H7 (cell line): Measurements from ENCODE around the gene RPTOR. TPM values are rescaled to one million over a fixed set of nuclear protein-coding genes. Genes with fewer than 3 reads are reported as not detected.
"Not testable (repeated sequence)": the region's sequence is repeated elsewhere in the genome, so short reads cannot be mapped to it uniquely, and the experiment has no call there.

ENCODE experiments used
- DNase-seq: peaks from one replicate; pipeline ENCODE4 v3.0.0; 2012
- H3K27me3 ChIP-seq: 2 replicates; pipeline ENCODE4 v1.6.0; 2011; ENCODE audit warnings: mild to moderate bottlenecking, low read length; ENCODE audit not compliant: control insufficient read depth, insufficient read depth
- H3K36me3 ChIP-seq: replicated peaks from 2 replicates; pipeline ENCODE4 v1.5.1; 2011; ENCODE audit warnings: low read length; ENCODE audit not compliant: control insufficient read depth, insufficient read depth
- H3K4me3 ChIP-seq: 2 replicates; pipeline ENCODE4 v1.5.1; 2011; ENCODE audit warnings: low read depth, mild to moderate bottlenecking, control low read depth, low read length, moderate library complexity; ENCODE audit not compliant: insufficient read depth
- total RNA-seq: library from RNA; depleted of rRNA; stranded (reverse); fragments of >200 nt; shearing (Covaris generic); gene quantifications from 2 replicates; pipeline ENCODE4 v1.2.3, GENCODE V29; 2014

RPTOR gene
- total RNA-seq, 1 experiment from 2014 or later, result 20.9 TPM

DNA sequence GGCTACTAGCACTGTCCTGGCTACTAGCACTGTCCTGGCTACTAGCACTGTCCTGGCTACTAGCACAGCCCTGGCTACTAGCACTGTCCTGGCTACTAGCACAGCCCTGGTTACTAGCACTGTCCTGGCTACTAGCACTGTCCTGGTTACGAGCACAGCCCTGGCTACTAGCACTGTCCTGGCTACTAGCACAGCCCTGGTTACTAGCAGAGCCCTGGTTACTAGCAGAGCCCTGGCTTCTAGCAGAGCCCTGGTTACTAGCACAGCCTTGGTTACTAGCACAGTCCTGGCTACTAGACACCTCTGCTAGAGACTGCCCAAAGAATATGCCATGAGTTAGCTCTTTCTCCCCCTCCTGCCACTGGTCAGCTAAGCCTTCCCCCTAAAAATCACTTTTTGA lies 200.1 kb downstream of the RPTOR start:
- DNase-seq, H3K27me3 ChIP-seq, H3K4me3 ChIP-seq, H3K36me3 ChIP-seq: not testable (repeated sequence)

GRCh38 chr17:80745183-80745582 lies 200.5 kb downstream of the RPTOR start:
- H3K4me3 ChIP-seq, result no peak overlapping the region
- H3K36me3 ChIP-seq, result no peaks in the 10 kb centered on the region
- H3K27me3 ChIP-seq, result no peaks in the 10 kb centered on the region
- no peak for DNase-seq

DNA sequence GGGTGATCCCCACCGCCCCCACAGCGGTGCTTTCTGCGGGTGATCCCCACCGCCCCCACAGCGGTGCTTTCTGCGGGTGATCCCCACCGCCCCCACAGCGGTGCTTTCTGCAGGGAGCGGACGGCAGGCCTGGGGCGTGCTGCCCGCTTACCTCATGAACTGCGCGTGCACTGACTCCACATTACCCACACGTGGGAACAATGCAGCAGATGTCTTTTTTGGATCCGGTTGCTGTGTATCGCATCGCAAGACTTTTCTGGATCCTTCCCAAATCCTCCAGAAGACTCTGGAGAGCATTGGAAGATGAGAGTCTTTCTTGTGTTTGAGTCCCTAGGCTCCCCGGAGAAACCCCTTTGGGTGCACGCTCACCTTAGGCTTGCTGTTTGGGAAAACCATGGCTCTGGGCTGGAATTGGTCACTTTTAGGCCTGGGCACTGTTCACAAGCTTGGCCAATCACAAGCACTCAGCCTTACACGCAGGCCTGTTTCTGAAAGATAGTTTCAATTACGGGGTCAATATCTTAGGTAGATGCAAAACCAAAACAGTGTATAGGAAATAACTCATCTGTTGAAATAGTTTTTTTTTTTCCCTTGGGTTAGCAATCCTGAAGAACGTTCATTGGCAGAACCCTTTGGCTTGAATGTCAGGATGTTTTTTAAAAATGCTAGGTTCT lies 201.8 kb downstream of the RPTOR start:
- no peak overlapping the region for H3K4me3 ChIP-seq
- no peaks in the 10 kb centered on the region for H3K27me3 ChIP-seq
- DNase-seq, result no peak
- no peaks in the 10 kb centered on the region for H3K36me3 ChIP-seq

DNA sequence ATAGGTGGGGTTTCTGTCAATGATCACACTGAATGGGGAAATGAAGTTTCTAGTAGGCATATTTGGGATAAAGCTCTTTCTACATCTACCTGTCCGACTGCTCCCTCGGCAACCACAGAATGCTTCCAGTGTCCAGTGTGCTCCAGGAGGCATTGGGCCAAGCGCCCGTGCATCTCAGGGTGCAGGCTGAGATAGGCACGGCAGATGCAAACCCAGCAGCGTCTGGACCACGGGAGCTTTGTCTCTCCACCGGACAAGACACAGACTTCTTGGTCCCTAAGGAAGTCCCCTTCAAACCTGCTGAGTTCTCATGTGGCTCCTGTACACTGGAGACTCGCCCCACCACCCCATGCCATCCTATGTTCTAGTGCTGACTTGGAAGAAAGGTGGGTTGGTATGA lies 202.8 kb downstream of the RPTOR start:
- Histone ChIP-seq H3K4me3 (no peak overlapping the region), H3K27me3 (no peaks in the 10 kb centered on the region), H3K36me3 (no peaks in the 10 kb centered on the region)
- no peak for DNase-seq

- Histone ChIP-seq H3K4me3 (no peak overlapping the region), H3K27me3 (no peaks in the 10 kb centered on the region), H3K36me3 (no peaks in the 10 kb centered on the region)
- DNase-seq, result no peak
Measured at GRCh38 chr17:80749611-80750010, 205.0 kb downstream of the RPTOR start.

DNA sequence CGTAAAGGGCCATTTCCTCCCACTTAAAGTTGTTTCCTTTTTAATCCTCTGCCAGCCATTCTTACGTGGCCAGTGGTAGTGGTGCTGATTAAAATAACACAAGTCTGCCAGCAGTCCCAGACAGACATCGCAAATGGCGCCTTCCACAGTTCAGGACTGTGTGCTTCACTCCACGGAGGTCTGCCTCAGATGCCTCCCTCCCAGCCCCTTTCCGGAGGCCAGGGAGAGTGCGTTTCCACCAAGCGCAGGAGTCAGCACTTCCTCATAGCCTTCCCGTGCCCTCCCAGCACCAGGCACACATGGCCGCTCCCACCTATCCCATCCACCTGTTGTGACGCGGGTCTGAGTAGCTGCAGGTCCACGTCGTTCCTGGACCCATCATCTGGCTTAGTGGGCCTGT lies 205.6 kb downstream of the RPTOR start:
- DNase-seq, result peak; percentile 59
- Histone ChIP-seq H3K27me3 (no peaks in the 10 kb centered on the region), H3K4me3 (no peak overlapping the region), H3K36me3 (no peaks in the 10 kb centered on the region)

- DNase-seq, result peak; percentile 62
- no peaks in the 10 kb centered on the region for H3K36me3 ChIP-seq
- H3K4me3 ChIP-seq, result no peak overlapping the region
- no peaks in the 10 kb centered on the region for H3K27me3 ChIP-seq
Measured at GRCh38 chr17:80751070-80751945, 206.7 kb downstream of the RPTOR start.

- no peaks in the 10 kb centered on the region for H3K36me3 ChIP-seq
- peak; percentile 78 for DNase-seq
- H3K27me3 ChIP-seq, result no peaks in the 10 kb centered on the region
- H3K4me3 ChIP-seq, result no peak overlapping the region
Measured at GRCh38 chr17:80751946-80752581, 207.4 kb downstream of the RPTOR start.

- Histone ChIP-seq H3K36me3 (no peaks in the 10 kb centered on the region), H3K27me3 (no peaks in the 10 kb centered on the region), H3K4me3 (no peak overlapping the region)
- DNase-seq, result no peak
Measured at GRCh38 chr17:80753685-80754345, 209.2 kb downstream of the RPTOR start.

- DNase-seq, result no peak
- Histone ChIP-seq H3K36me3 (no peaks in the 10 kb centered on the region), H3K4me3 (no peak overlapping the region), H3K27me3 (no peaks in the 10 kb centered on the region)
Measured at GRCh38 chr17:80754846-80755245, 210.2 kb downstream of the RPTOR start.

- H3K36me3 ChIP-seq, result no peaks in the 10 kb centered on the region
- peak; percentile 84 for DNase-seq
- no peaks in the 10 kb centered on the region for H3K27me3 ChIP-seq
- H3K4me3 ChIP-seq, result no peak overlapping the region
Measured at GRCh38 chr17:80755650-80756405, 211.2 kb downstream of the RPTOR start.

DNA sequence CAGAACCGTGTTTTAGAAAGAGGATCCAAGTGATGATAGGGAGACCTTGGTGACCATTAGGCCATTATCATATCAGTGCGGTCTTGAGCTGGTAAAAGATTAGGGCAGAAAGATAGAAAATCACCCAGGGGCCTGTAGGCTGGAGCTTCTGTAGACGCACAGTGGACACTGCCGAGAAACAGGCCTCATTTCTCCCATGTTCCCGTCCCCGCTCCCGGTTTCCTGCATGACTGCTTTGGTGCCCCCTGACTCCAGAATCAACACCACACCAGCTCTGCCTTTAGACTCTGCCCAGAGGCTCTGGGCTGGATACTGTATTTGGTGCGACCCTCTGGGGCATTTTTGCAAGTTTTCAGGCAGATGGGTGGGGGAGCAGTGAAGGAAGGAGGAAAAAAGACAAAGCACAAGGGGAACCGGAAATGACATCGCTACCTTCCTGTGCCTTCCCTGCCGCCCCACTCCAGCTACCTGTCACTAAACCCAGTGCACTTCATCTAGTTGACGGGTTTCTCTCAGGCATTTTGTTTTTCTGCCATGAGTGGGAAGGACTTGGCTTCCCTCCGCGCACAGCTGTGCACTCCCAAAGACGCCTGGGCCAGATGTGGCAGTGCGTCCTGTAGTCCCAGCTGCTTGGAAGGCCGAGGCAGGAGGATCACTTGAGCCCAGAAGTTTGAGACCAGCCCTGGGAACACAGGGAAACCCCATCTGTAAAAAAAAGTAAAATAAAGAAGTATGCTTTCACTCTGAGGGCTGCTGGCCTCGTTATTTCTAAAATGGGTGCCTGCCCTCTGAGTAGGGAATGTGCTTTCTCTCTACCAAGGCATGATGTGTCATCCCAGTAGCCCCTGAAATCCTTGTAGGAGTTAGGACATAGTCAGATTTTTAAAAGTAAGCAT lies 214.1 kb downstream of the RPTOR start:
- no peaks in the 10 kb centered on the region for H3K36me3 ChIP-seq
- no peaks in the 10 kb centered on the region for H3K27me3 ChIP-seq
- no peak for DNase-seq
- H3K4me3 ChIP-seq, result no peak overlapping the region

DNA sequence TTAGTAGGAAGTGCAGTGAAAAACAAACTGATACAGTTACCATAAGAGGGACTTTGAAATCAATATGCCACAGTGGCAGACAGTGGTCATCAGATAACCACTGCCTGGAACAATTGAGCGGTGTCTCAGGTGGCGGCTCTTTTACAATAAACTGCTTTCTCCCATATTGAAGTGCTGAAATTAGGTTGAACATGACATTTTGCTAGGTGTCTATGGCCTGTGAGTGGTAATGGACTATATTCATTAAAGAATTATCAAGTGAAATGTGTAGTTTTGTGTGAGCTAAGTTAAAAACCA lies 214.7 kb downstream of the RPTOR start:
- H3K4me3 ChIP-seq, result no peak overlapping the region
- H3K27me3 ChIP-seq, result no peaks in the 10 kb centered on the region
- H3K36me3 ChIP-seq, result no peaks in the 10 kb centered on the region
- no peak for DNase-seq
